HG03442 (cell line): ENCODE measurements around the gene SSR1.
A peak's percentile ranks its signal among the peaks of the same experiment; 100 is the strongest.
"Not testable (repeated sequence)": the region's sequence is repeated elsewhere in the genome, so short reads cannot be mapped to it uniquely, and the experiment has no call there.

Experiments
- ATAC-seq: cut with Tn5 transposase; IDR thresholded peaks from one replicate; pipeline ENCODE4 v1.9.1; 2021; ENCODE audit warnings: mild to moderate bottlenecking, moderate library complexity; ENCODE audit not compliant: unreplicated experiment

The SSR1 gene

GRCh38 chr6:7283676-7284075 is 29.3 kb downstream of the SSR1 start:
- no peak for ATAC-seq

- ATAC-seq, result no peak
Measured at GRCh38 chr6:7282097-7282906, 30.7 kb downstream of the SSR1 start.

- no peak for ATAC-seq
Measured at GRCh38 chr6:7276199-7276524, 36.8 kb downstream of the SSR1 start.

GRCh38 chr6:7274525-7274924 is 38.5 kb downstream of the SSR1 start:
- not testable (repeated sequence) for ATAC-seq

GRCh38 chr6:7273709-7274108 is 39.3 kb downstream of the SSR1 start:
- no peak for ATAC-seq

GRCh38 chr6:7271205-7271534 is 41.8 kb downstream of the SSR1 start:
- no peak for ATAC-seq

GRCh38 chr6:7270320-7271204 is 42.4 kb downstream of the SSR1 start:
- no peak for ATAC-seq

GRCh38 chr6:7269816-7270215 is 43.2 kb downstream of the SSR1 start:
- no peak for ATAC-seq

GRCh38 chr6:7268816-7269555 is 44.0 kb downstream of the SSR1 start:
- ATAC-seq, result no peak

GRCh38 chr6:7268362-7268761 is 44.6 kb downstream of the SSR1 start:
- ATAC-seq, result no peak

GRCh38 chr6:7267466-7268091 is 45.4 kb downstream of the SSR1 start:
- ATAC-seq, result peak; percentile 46

GRCh38 chr6:7267071-7267465 is 45.9 kb downstream of the SSR1 start:
- no peak for ATAC-seq

- ATAC-seq, result not testable (repeated sequence)
Measured at GRCh38 chr6:7265385-7265726, 47.6 kb downstream of the SSR1 start.

- no peak for ATAC-seq
Measured at GRCh38 chr6:7264686-7265384, 48.2 kb downstream of the SSR1 start.

- no peak for ATAC-seq
Measured at GRCh38 chr6:7264041-7264440, 49.0 kb downstream of the SSR1 start.

GRCh38 chr6:7263519-7263805 is 49.5 kb downstream of the SSR1 start:
- ATAC-seq, result not testable (repeated sequence)

- no peak for ATAC-seq
Measured at GRCh38 chr6:7262746-7263518, 50.1 kb downstream of the SSR1 start.

GRCh38 chr6:7261852-7262461 is 51.0 kb downstream of the SSR1 start:
- ATAC-seq, result no peak

GRCh38 chr6:7261032-7261841 is 51.8 kb downstream of the SSR1 start:
- peak; percentile 91 for ATAC-seq
